Cerebellar nuclear complex (tissue), 1 donor: Measurements from ENCODE around the gene MAP3K3.

Experiments used
- DNase-seq, 2 experiments: peaks; one replicate each; lab custom pipeline; 2025; lab: John Stamatoyannopoulos, UW

The MAP3K3 gene

GRCh38 chr17:63652106-63652505 is 29.9 kb downstream of the MAP3K3 start:
- no peak for DNase-seq

GRCh38 chr17:63653050-63653449 is 30.8 kb downstream of the MAP3K3 start:
- no peak for DNase-seq

GRCh38 chr17:63657786-63658185 is 35.6 kb downstream of the MAP3K3 start:
- no peak for DNase-seq

GRCh38 chr17:63658366-63658765 is 36.1 kb downstream of the MAP3K3 start:
- DNase-seq, result no peak

GRCh38 chr17:63659850-63660249 is 37.6 kb downstream of the MAP3K3 start:
- DNase-seq, result no peak

- DNase-seq, result no peak
Measured at GRCh38 chr17:63665527-63666214, 43.5 kb downstream of the MAP3K3 start.

GRCh38 chr17:63672856-63673255 is 50.6 kb downstream of the MAP3K3 start:
- DNase-seq, result no peak

- no peak for DNase-seq
Measured at GRCh38 chr17:63675231-63675606, 53.0 kb downstream of the MAP3K3 start.

- DNase-seq, result no peak
Measured at GRCh38 chr17:63675607-63676546, 53.7 kb downstream of the MAP3K3 start.

- DNase-seq, result no peak
Measured at GRCh38 chr17:63676584-63676983, 54.4 kb downstream of the MAP3K3 start.

- DNase-seq, result no peak
Measured at GRCh38 chr17:63679214-63679613, 57.0 kb downstream of the MAP3K3 start.

- no peak for DNase-seq
Measured at GRCh38 chr17:63680700-63681099, 58.5 kb downstream of the MAP3K3 start.

- DNase-seq, result no peak
Measured at GRCh38 chr17:63681530-63681929, 59.3 kb downstream of the MAP3K3 start.

- DNase-seq, result no peak
Measured at GRCh38 chr17:63682441-63682840, 60.2 kb downstream of the MAP3K3 start.

GRCh38 chr17:63682981-63683380 is 60.8 kb downstream of the MAP3K3 start:
- DNase-seq, result no peak

- no peak for DNase-seq
Measured at GRCh38 chr17:63685041-63685440, 62.8 kb downstream of the MAP3K3 start.

- no peak for DNase-seq
Measured at GRCh38 chr17:63685578-63685977, 63.4 kb downstream of the MAP3K3 start.

- DNase-seq, result no peak
Measured at GRCh38 chr17:63686138-63686685, 64.0 kb downstream of the MAP3K3 start.

- DNase-seq, result no peak
Measured at GRCh38 chr17:63688396-63689020, 66.3 kb downstream of the MAP3K3 start.

- no peak for DNase-seq
Measured at GRCh38 chr17:63689479-63689878, 67.3 kb downstream of the MAP3K3 start.

- DNase-seq, result no peak
Measured at GRCh38 chr17:63692195-63692816, 70.1 kb downstream of the MAP3K3 start.
